Gastroesophageal sphincter (tissue), 4 donors: ENCODE data around the gene TRDMT1. TPM values are rescaled to one million over a fixed set of nuclear protein-coding genes. Genes with fewer than 3 reads are reported as not detected.

Experiments
- ATAC-seq: fragments of 150-250 bp; one replicate; pipeline ENCODE4 v1.9.1; 2016; ENCODE audit warnings: mild to moderate bottlenecking, moderate library complexity
- H3K27ac ChIP-seq, 4 donors: fragments of 200-600 bp; sonication (generic) in 3 of 4; 1 replicate in 3 of 4; 2 replicates in 1 of 4; pipeline ENCODE4 v1.5.1; 2016 to 2019
- H3K27me3 ChIP-seq: fragments of 200-600 bp; sonication (generic); one replicate; pipeline ENCODE4 v1.5.1; 2019
- H3K36me3 ChIP-seq, 2 donors: fragments of 200-600 bp; sonication (generic); one replicate each; pipeline ENCODE4 v1.5.1; 2019; ENCODE audit warnings: control low read depth in 1 of 2
- H3K4me1 ChIP-seq, 3 donors: fragments of 200-600 bp; sonication (generic); 1 replicate in 2 of 3; 2 replicates in 1 of 3; pipeline ENCODE4 v1.5.1; 2016 to 2019; ENCODE audit warnings: control low read depth in 2 of 3
- H3K4me3 ChIP-seq, 2 donors: fragments of 200-600 bp; sonication (generic); one replicate each; pipeline ENCODE4 v1.5.1; 2019; ENCODE audit warnings: mild to moderate bottlenecking in 1 of 2, moderate library complexity in 1 of 2
- H3K9me3 ChIP-seq, 3 donors: fragments of 200-600 bp; sonication (generic); one replicate each; pipeline ENCODE4 v1.5.1; 2017 to 2019; ENCODE audit warnings: control low read depth in 2 of 3
- EP300 ChIP-seq: sonication (generic); formaldehyde crosslinking; IDR thresholded peaks from one replicate; pipeline ENCODE4 v1.6.1; 2017; ENCODE audit warnings: antibody characterized with exemption, mild to moderate bottlenecking
- POLR2A ChIP-seq, 2 donors: fragments of 450-650 bp; IDR thresholded peaks; one replicate each; pipeline ENCODE4 v1.6.1; 2017; ENCODE audit warnings: antibody characterized with exemption in 2 of 2, mild to moderate bottlenecking in 2 of 2, moderate library complexity in 1 of 2
- POLR2AphosphoS5 ChIP-seq: sonication (generic); formaldehyde crosslinking; IDR thresholded peaks from one replicate; pipeline ENCODE4 v1.6.1; 2017; ENCODE audit warnings: antibody characterized with exemption
- WGBS, 2 donors: methylation state at CpG; one replicate each; pipeline ENCODE4 v1.1.5; 2018; ENCODE audit warnings: low coverage in 1 of 2; 5-methylcytosine and 5-hydroxymethylcytosine counted together
- total RNA-seq, 4 donors: library from RNA; depleted of rRNA; stranded (reverse); fragments of >200 nt; gene quantifications; one replicate each; pipeline ENCODE4 v1.1.0, GENCODE V29; 2016
- TF ChIP-seq, protein P1 (sequence below), 4 experiments: fragments of 200-600 bp in 2 of 4; fragments of 450-650 bp in 2 of 4; sonication (generic) in 1 of 4; IDR thresholded peaks; one replicate each; pipeline ENCODE4 v1.5.1; 2017 to 2019; ENCODE audit warnings: antibody characterized with exemption in 4 of 4, mild to moderate bottlenecking in 2 of 4, moderate library complexity in 2 of 4

Gene TRDMT1
- total RNA-seq, 4 donors from 2014 or later, result 4.5 to 6.4 (median 5.3) TPM

DNA sequence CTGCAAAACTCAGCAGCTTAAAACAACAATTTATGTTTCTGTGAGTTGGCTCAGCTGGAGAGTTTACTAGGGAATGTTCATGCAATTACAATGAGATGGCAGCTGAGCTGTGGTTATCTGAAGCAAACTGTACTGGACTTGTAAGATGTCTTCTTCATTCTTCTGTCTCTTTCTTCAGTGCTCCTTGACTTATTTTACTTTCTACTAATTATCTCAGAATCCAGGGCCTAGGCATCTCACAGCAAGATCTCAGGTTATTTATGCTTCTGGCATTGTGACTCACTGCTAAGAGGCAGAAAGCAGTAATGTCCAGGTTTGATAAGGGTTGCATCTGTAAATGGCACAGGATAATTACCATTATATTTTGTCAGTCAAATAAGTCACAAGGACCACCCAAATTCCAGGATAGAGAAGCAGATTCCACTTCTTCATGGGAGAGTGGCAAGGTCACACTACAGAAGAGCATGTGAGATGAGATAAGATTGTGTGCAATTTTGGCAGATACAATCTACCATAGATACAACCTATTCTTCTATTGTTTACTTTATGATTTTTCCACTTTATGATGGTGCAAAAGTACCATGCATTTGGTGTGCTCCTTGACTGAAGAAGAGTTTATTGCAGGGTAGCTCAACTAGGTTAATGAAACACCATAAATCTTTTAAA lies 43.4 kb upstream of the TRDMT1 start:
- no peaks in the 10 kb centered on the region for H3K4me1 ChIP-seq
- H3K36me3 ChIP-seq, result no peaks in the 10 kb centered on the region
- H3K4me3 ChIP-seq, result no peak overlapping the region
- no peak for ATAC-seq
- H3K9me3 ChIP-seq, result peaks cover 0 to 8% (median 0%) of the 10 kb centered on the region in 3 donors
- H3K27ac ChIP-seq, result no peak overlapping the region
- no peaks in the 10 kb centered on the region for H3K27me3 ChIP-seq
- TF ChIP-seq POLR2A (IDR thresholded peaks at IDR 0.05) (no peak), EP300 (no peak), POLR2AphosphoS5 (no peak)
- TF ChIP-seq, protein P1, sequence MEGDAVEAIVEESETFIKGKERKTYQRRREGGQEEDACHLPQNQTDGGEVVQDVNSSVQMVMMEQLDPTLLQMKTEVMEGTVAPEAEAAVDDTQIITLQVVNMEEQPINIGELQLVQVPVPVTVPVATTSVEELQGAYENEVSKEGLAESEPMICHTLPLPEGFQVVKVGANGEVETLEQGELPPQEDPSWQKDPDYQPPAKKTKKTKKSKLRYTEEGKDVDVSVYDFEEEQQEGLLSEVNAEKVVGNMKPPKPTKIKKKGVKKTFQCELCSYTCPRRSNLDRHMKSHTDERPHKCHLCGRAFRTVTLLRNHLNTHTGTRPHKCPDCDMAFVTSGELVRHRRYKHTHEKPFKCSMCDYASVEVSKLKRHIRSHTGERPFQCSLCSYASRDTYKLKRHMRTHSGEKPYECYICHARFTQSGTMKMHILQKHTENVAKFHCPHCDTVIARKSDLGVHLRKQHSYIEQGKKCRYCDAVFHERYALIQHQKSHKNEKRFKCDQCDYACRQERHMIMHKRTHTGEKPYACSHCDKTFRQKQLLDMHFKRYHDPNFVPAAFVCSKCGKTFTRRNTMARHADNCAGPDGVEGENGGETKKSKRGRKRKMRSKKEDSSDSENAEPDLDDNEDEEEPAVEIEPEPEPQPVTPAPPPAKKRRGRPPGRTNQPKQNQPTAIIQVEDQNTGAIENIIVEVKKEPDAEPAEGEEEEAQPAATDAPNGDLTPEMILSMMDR (IDR thresholded peaks at IDR 0.05), result no peak

DNA sequence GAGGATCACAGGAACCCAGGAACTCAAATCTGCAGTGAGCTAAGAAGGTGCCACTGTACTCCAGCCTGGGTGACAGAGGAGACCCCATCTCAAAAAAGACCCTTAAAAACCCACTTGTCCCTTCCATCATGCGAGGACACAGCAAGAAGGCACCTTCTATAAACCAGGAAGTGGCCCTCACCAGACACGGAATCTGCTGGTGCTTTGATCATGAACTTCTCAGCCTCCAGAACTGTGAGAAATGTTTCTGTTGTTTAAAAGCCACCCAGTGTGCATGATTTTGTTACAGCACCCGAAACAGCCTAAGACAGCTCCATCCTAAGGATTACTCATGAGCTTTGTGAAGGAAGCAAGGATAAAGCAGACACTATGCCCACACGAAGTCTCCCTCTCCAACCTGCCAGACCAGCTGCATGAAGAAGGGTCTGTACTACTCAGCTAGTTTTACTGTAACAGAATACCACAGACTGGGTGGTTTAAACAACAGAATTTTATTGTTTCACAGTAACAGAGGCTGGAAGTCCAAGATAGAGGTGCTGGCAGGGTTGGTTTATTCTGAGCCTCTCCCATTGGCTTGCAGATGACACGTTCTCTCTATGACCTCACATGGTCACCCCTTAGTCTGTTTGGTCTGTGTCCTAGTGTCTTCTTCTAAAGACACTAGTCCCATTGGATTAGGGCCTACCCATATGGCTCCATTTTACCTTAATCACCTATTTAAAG lies 40.3 kb upstream of the TRDMT1 start:
- H3K27ac ChIP-seq, result no peak overlapping the region
- ATAC-seq, result no peak
- WGBS, 2 donors, result 85 to 87% methylated on average over 4 to 5 of the region's 5 CpGs
- peaks cover 0 to 4% (median 0%) of the 10 kb centered on the region in 3 donors for H3K4me1 ChIP-seq
- no peaks in the 10 kb centered on the region for H3K27me3 ChIP-seq
- peaks cover 0 to 8% (median 0%) of the 10 kb centered on the region in 3 donors for H3K9me3 ChIP-seq
- peaks cover 0 to 20% of the 10 kb centered on the region in 2 donors for H3K36me3 ChIP-seq
- H3K4me3 ChIP-seq, result no peak overlapping the region
- no peak for TF ChIP-seq POLR2A (IDR thresholded peaks at IDR 0.05)
- TF ChIP-seq POLR2AphosphoS5, result no peak
- no peak for TF ChIP-seq EP300
- TF ChIP-seq, protein P1 (IDR thresholded peaks at IDR 0.05), result no peak

DNA sequence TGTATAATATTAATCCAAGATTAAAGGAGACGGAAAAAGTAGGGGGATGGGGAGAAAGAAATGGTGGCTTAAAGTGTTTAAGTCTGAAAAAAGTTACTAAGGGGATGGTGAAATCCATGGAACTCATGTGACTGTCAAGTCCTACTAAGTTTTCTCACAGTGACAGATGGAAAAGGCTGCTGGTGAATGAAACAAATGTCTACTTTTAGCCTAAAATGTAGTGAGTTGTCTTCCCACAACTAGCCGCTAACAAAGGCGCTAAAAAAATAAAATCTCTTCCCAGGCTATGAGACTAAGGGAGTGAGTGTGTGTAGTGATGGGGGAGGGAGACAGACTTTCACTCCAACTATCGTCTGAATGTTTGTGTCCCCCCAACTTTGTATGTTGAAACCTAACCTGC lies 39.1 kb upstream of the TRDMT1 start:
- Histone ChIP-seq H3K27me3 (no peaks in the 10 kb centered on the region), H3K4me3 (no peak overlapping the region), H3K27ac (no peak overlapping the region), H3K9me3 (peaks cover 0 to 8% (median 0%) of the 10 kb centered on the region in 3 donors), H3K36me3 (peaks cover 2 to 31% of the 10 kb centered on the region in 2 donors), H3K4me1 (peaks cover 0 to 15% (median 6%) of the 10 kb centered on the region in 3 donors)
- no peak for ATAC-seq
- TF ChIP-seq POLR2A (IDR thresholded peaks at IDR 0.05), result no peak
- TF ChIP-seq, protein P1 (IDR thresholded peaks at IDR 0.05), result no peak
- no peak for TF ChIP-seq EP300
- TF ChIP-seq POLR2AphosphoS5, result no peak
- 70 to 89% methylated on average over 3 to 4 of the region's 4 CpGs for WGBS, 2 donors

DNA sequence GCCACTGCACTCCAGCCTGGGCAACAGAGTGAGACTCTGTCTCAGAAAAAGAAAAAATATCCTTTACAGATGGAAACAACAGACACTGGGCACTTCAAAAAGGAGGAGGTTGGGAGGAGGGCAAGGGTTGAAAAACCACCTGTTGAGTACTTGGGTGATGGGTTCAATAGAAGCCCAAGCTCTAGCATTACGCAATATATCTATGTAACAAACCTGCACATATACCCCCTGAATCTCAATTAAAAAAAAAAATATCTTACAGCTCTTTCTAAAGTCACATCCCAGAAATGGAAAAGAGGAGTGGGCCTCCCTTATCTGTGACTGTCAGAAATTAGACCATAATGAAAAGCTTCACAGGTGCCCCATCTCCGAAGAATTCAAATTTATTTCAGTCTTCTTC lies 38.6 kb upstream of the TRDMT1 start:
- H3K27ac ChIP-seq, result no peak overlapping the region
- TF ChIP-seq, protein P1 (IDR thresholded peaks at IDR 0.05), result no peak
- TF ChIP-seq EP300 (no peak), POLR2A (IDR thresholded peaks at IDR 0.05) (no peak), POLR2AphosphoS5 (no peak)
- WGBS, 2 donors, result 88 to 89% methylated on average over 1 to 2 of the region's 2 CpGs

More for the DNA sequence above, 38.6 kb upstream of the TRDMT1 start:
- Histone ChIP-seq H3K9me3 (peaks cover 0 to 8% (median 0%) of the 10 kb centered on the region in 3 donors), H3K27me3 (no peaks in the 10 kb centered on the region), H3K36me3 (peaks cover 7 to 36% of the 10 kb centered on the region in 2 donors), H3K4me3 (no peak overlapping the region), H3K4me1 (peaks cover 4 to 20% (median 6%) of the 10 kb centered on the region in 3 donors)
- ATAC-seq, result no peak
